HCT116 (cell line): ENCODE measurements around the gene KLK6.

ENCODE experiments used
- CBX3 ChIP-seq: IDR thresholded peaks from 2 replicates; pipeline ENCODE4 v1.6.1; 2012; ENCODE audit warnings: low read depth
- CTCF ChIP-seq, 3 experiments: fragments of 200-600 bp in 1 of 3; sonication (generic) in 1 of 3; IDR thresholded peaks in 2 of 3; conservative IDR thresholded peaks in 1 of 3; 2 replicates each; pipeline ENCODE4 v1.5.1; 2012 to 2017; ENCODE audit warnings: low read depth in 2 of 3, low read length in 2 of 3, antibody characterized with exemption in 1 of 3, borderline replicate concordance in 1 of 3, control low read depth in 1 of 3, mild to moderate bottlenecking in 1 of 3, mixed read lengths in 1 of 3, mixed run types in 1 of 3, moderate library complexity in 1 of 3; ENCODE audit not compliant: insufficient read depth in 1 of 3
- EZH2 ChIP-seq: fragments of 200-600 bp; sonication (generic); IDR thresholded peaks from 2 replicates; pipeline ENCODE4 v1.6.1; 2017; ENCODE audit warnings: antibody characterized with exemption, mixed run types
- FOSL1 ChIP-seq: IDR thresholded peaks from 2 replicates; pipeline ENCODE4 v1.6.1; 2012; ENCODE audit warnings: low read depth
- POLR2A ChIP-seq: IDR thresholded peaks from 2 replicates; pipeline ENCODE4 v1.7.0; 2011; ENCODE audit warnings: borderline replicate concordance; ENCODE audit not compliant: insufficient read depth, insufficient read length; ENCODE audit errors: extremely low read depth
- TCF7L2 ChIP-seq: IDR thresholded peaks from 2 replicates; pipeline ENCODE4 v1.7.0; 2011; ENCODE audit warnings: borderline replicate concordance, inconsistent platforms; ENCODE audit not compliant: insufficient read depth, insufficient read length; ENCODE audit errors: extremely low read depth
- YY1 ChIP-seq: IDR thresholded peaks from 2 replicates; pipeline ENCODE4 v1.6.1; 2011; ENCODE audit warnings: low read length, low read depth, moderate library complexity, mild to moderate bottlenecking; ENCODE audit not compliant: insufficient replicate concordance; ENCODE audit errors: extremely low read depth
- ZFX ChIP-seq: fragments of 450-650 bp; IDR thresholded peaks from 2 replicates; pipeline ENCODE4 v1.6.1; 2017
- TF ChIP-seq, protein P1 (sequence below): IDR thresholded peaks from 2 replicates; pipeline ENCODE4 v1.6.1; 2012; ENCODE audit warnings: low read depth

- TF ChIP-seq YY1 = peak; percentile 55
- TF ChIP-seq CTCF (IDR thresholded peaks at IDR 0.05 in 2 of 3, conservative IDR thresholded peaks at IDR 0.05 in 1 of 3; ENCODE audit: borderline replicate concordance in 1 of 3, insufficient read depth in 1 of 3, low read depth in 2 of 3, low read length in 2 of 3) = no peak; a peak in 1 of 6 replicates
- no peak for TF ChIP-seq POLR2A
- TF ChIP-seq, protein P1, sequence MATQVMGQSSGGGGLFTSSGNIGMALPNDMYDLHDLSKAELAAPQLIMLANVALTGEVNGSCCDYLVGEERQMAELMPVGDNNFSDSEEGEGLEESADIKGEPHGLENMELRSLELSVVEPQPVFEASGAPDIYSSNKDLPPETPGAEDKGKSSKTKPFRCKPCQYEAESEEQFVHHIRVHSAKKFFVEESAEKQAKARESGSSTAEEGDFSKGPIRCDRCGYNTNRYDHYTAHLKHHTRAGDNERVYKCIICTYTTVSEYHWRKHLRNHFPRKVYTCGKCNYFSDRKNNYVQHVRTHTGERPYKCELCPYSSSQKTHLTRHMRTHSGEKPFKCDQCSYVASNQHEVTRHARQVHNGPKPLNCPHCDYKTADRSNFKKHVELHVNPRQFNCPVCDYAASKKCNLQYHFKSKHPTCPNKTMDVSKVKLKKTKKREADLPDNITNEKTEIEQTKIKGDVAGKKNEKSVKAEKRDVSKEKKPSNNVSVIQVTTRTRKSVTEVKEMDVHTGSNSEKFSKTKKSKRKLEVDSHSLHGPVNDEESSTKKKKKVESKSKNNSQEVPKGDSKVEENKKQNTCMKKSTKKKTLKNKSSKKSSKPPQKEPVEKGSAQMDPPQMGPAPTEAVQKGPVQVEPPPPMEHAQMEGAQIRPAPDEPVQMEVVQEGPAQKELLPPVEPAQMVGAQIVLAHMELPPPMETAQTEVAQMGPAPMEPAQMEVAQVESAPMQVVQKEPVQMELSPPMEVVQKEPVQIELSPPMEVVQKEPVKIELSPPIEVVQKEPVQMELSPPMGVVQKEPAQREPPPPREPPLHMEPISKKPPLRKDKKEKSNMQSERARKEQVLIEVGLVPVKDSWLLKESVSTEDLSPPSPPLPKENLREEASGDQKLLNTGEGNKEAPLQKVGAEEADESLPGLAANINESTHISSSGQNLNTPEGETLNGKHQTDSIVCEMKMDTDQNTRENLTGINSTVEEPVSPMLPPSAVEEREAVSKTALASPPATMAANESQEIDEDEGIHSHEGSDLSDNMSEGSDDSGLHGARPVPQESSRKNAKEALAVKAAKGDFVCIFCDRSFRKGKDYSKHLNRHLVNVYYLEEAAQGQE = no peak
- no peak for TF ChIP-seq ZFX
- TF ChIP-seq CBX3 = no peak
- TF ChIP-seq EZH2 = no peak
- no peak for TF ChIP-seq TCF7L2
- TF ChIP-seq FOSL1 = no peak
Observed at GRCh38 chr19:51000981-51001380, 31.6 kb upstream of the KLK6 start.
